GM19463 (cell line): ENCODE results near the gene TGFBR2.
A peak's percentile ranks its signal among the peaks of the same experiment; 100 is the strongest.

Experiments used
- ATAC-seq: cut with Tn5 transposase; IDR thresholded peaks from one replicate; pipeline ENCODE4 v1.9.1; 2021; ENCODE audit warnings: mild to moderate bottlenecking, moderate library complexity; ENCODE audit not compliant: unreplicated experiment

TGFBR2 gene

GRCh38 chr3:30606301-30607031 lies at the start of gene TGFBR2:
TGFBR2 (plus strand) TSS chr3:30606601; CDS start chr3:30606884, 283 bp downstream.
- ATAC-seq = peak; percentile 72

- no peak for ATAC-seq
Measured at GRCh38 chr3:30557746-30558303, 48.6 kb upstream of the TGFBR2 start.

GRCh38 chr3:30563956-30564355 lies 42.4 kb upstream of the TGFBR2 start:
- no peak for ATAC-seq

- no peak for ATAC-seq
Measured at GRCh38 chr3:30567139-30567753, 39.2 kb upstream of the TGFBR2 start.

- ATAC-seq = no peak
Measured at GRCh38 chr3:30576946-30577345, 29.5 kb upstream of the TGFBR2 start.

GRCh38 chr3:30577788-30578187 lies 28.6 kb upstream of the TGFBR2 start:
- peak; percentile 80 for ATAC-seq

- ATAC-seq = peak; percentile 60
Measured at GRCh38 chr3:30578479-30578878, 27.9 kb upstream of the TGFBR2 start.

- ATAC-seq = no peak
Measured at GRCh38 chr3:30578986-30579579, 27.3 kb upstream of the TGFBR2 start.

- ATAC-seq = no peak
Measured at GRCh38 chr3:30581067-30581585, 25.3 kb upstream of the TGFBR2 start.

GRCh38 chr3:30581982-30582381 lies 24.4 kb upstream of the TGFBR2 start:
- no peak for ATAC-seq

- ATAC-seq = no peak
Measured at GRCh38 chr3:30583973-30584372, 22.4 kb upstream of the TGFBR2 start.

GRCh38 chr3:30585654-30586053 lies 20.7 kb upstream of the TGFBR2 start:
- ATAC-seq = no peak

- no peak for ATAC-seq
Measured at GRCh38 chr3:30586096-30586805, 20.1 kb upstream of the TGFBR2 start.

- no peak for ATAC-seq
Measured at GRCh38 chr3:30586806-30587486, 19.5 kb upstream of the TGFBR2 start.

GRCh38 chr3:30587904-30588303 lies 18.5 kb upstream of the TGFBR2 start:
- ATAC-seq = no peak

GRCh38 chr3:30596152-30596551 lies 10.2 kb upstream of the TGFBR2 start:
- no peak for ATAC-seq

- ATAC-seq = no peak
Measured at GRCh38 chr3:30597131-30597768, 9.2 kb upstream of the TGFBR2 start.

GRCh38 chr3:30597769-30598134 lies 8.6 kb upstream of the TGFBR2 start:
- no peak for ATAC-seq

- no peak for ATAC-seq
Measured at GRCh38 chr3:30598668-30599545, 7.5 kb upstream of the TGFBR2 start.
